Ecto neural progenitor cell (in vitro differentiated cells): ENCODE measurements around the gene PARP14.

Source experiments
- DNase-seq: peaks from one replicate; pipeline ENCODE4 v3.0.0-alpha.2; 2018; ENCODE audit warnings: low spot score

The PARP14 gene

DNA sequence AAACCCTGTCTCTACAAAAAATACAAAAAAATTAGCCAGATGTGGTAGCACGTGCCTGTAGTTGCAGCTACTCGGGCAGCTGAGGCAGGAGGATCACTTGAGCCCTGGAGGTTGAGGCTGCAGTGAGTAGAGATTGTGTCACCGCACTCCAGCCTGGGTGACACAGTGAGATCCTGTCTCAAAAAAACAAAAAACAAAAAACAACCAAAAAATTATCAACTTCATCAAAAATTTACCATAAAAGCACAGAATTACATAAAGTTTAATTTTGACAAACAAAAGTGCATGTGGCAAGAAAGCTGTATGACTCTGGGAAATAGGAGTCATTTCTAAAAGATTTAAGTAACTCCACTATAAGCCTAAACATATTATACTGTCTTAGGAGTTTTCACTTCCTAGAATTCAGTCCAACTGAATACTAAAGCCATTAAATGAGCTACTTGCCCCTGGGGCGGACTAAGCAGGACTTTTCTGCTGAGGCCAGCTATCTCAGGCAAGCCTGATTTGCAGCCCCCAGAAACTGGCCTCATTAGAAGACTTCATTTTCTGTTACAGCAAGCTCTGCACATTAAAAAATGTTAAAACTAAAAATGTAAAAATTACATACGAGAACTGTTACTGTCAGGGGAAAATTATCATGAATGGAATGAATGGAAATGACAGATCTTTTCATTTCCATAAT is 90.0 kb downstream of the PARP14 start:
- no peak for DNase-seq

DNA sequence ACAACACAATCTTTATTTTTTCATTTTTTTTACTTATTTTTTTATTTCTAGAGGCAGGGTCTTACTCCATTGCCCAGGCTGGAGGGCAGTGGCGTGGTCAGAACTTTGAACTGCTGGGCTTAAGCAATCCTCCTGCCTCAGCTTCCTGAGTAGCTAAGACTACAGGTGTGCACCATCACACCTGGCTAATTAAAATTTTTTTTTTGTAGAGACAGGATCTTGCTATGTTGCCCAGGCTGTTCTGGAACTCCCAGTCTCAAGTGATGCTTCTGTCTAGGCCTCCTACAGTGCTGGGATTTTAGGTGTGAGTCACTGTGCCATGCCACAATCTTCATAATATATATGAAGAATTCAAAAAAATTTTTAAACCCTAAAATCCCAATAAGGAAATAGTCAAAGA is 92.2 kb downstream of the PARP14 start:
- DNase-seq, result no peak

DNA sequence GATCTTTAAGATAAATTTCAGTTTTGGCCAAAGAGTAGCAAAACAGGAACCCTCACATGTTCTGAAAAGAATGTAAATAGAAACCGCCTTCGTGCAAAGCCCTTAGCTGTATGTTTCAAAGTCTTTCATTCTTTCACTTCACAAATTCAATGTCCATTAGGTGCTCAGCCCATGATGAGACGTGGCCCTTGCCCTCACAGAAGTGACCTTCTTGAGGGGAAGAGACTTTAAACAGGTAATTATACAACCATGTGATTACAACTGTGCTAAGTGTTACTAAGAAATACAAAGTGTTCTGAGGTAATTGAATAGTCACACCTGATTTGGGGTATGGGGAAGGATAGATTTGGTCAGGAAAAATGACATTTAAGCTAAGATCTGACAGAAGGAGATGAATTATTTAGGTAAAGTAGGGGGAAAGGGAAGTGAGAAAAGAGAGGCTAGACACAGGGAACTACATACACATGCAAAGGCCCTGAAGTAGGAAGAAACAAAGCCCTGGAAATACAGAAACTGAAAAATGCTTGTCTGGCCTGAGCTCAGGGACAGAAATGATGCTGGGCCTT is 93.4 kb downstream of the PARP14 start:
- DNase-seq, result no peak

DNA sequence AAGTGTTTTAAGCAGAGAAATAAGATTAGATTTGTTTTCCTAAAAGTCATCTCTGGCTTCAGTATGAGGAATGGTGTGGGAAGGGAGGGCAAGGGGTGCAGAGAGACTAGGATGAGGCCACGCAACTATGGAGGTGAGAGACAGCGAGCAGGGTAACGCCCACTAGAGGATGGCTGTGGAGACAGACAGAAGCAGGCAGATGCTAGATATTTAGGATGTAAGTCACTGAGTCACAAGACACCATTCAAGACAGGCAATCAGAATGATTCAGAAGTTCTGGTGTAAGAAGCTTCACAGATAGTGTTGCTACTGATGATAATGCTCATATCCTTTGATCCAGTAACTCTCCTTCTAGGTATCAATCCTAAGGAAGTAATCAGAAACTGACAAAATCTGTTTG is 93.9 kb downstream of the PARP14 start:
- DNase-seq, result no peak

DNA sequence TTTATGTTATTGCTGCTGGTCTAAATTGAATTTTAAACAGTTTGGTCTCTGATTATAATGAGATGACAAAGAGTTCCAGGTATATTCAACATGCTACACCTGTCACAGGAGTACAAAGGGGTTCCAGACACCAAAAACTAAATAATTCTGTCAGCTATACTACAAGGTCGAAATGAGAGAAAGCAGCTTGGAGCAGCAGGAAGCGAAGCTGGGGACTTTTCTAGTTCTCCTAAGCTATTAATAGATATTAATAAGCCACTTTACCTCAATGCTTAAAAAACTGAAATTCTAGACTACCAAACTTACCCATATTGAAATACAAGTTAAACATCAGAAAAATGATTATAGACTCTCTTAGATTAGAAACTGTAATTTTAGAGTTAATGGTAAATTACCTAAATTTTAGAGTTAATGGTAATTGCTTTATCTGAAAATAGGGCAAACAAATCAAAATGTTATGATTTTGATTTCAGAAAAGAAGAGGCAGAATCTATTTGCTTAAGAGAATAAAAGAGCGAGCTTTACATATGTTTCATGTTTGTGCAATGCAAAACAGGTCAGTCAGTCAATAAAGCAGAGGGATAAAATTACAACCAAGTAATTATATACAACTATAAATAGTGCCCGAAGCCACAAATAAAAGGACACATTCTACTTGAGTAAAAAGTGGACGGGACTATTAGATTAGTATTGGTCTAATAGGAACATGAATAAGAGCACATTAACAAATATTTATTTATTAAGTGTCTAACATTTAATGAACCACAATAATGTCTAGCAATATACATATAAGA is 96.2 kb downstream of the PARP14 start:
- no peak for DNase-seq

DNA sequence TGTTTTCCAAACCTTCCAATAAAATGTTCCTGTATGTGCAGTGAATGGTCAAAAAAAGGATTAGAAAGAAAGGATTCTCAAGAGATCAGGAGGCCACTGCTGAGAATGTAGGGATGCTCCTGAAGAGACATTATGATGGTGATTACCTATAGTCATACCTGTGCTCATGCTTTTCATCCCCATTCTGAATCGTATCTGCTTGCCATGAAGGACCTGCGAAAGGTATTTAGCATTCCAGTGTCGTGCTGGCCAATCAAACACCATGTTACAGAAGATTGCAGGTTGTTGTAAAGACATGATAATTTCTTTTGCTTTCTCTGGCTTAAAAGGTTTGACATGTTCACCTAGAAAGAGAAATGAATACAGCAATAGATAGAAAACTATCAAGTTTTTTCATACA is 96.9 kb downstream of the PARP14 start:
- no peak for DNase-seq
